Inferior parietal cortex (tissue), 1 donor: ENCODE measurements around the gene CCDC171.
A peak's percentile ranks its signal among the peaks of the same experiment; 100 is the strongest.
"Not testable (repeated sequence)": the region's sequence is repeated elsewhere in the genome, so short reads cannot be mapped to it uniquely, and the experiment has no call there.

ENCODE experiments used
- DNase-seq: peaks from one replicate; pipeline ENCODE4 v3.0.0-alpha.2; 2016; ENCODE audit errors: extremely low spot score

CCDC171 gene

GRCh38 chr9:15553528-15553898, 670 bp downstream of the CCDC171 start:
- peak; percentile 47 for DNase-seq

- DNase-seq: no peak
Measured at GRCh38 chr9:15570769-15571168, 17.9 kb downstream of the CCDC171 start.

GRCh38 chr9:15572200-15572770, 19.4 kb downstream of the CCDC171 start:
- DNase-seq: no peak

- no peak for DNase-seq
Measured at GRCh38 chr9:15576350-15577050, 23.7 kb downstream of the CCDC171 start.

- DNase-seq: no peak
Measured at GRCh38 chr9:15578714-15579113, 25.9 kb downstream of the CCDC171 start.

GRCh38 chr9:15584379-15584778, 31.5 kb downstream of the CCDC171 start:
- DNase-seq: no peak

- no peak for DNase-seq
Measured at GRCh38 chr9:15592317-15592716, 39.5 kb downstream of the CCDC171 start.

GRCh38 chr9:15592940-15593339, 40.1 kb downstream of the CCDC171 start:
- DNase-seq: not testable (repeated sequence)

- not testable (repeated sequence) for DNase-seq
Measured at GRCh38 chr9:15600666-15601330, 48.0 kb downstream of the CCDC171 start.

GRCh38 chr9:15606643-15607472, 54.0 kb downstream of the CCDC171 start:
- DNase-seq: peak; percentile 88

GRCh38 chr9:15612962-15613361, 60.1 kb downstream of the CCDC171 start:
- no peak for DNase-seq

GRCh38 chr9:15617782-15618181, 64.9 kb downstream of the CCDC171 start:
- no peak for DNase-seq

GRCh38 chr9:15618540-15619331, 65.9 kb downstream of the CCDC171 start:
- no peak for DNase-seq

- no peak for DNase-seq
Measured at GRCh38 chr9:15622318-15622971, 69.6 kb downstream of the CCDC171 start.

- DNase-seq: no peak
Measured at GRCh38 chr9:15635752-15636151, 82.9 kb downstream of the CCDC171 start.

- no peak for DNase-seq
Measured at GRCh38 chr9:15640121-15640520, 87.3 kb downstream of the CCDC171 start.

- DNase-seq: no peak
Measured at GRCh38 chr9:15641291-15641690, 88.4 kb downstream of the CCDC171 start.

GRCh38 chr9:15642369-15642962, 89.6 kb downstream of the CCDC171 start:
- peak; percentile 60 for DNase-seq

- DNase-seq: no peak
Measured at GRCh38 chr9:15670246-15670645, 117.4 kb downstream of the CCDC171 start.

GRCh38 chr9:15670894-15671293, 118.1 kb downstream of the CCDC171 start:
- DNase-seq: no peak
